ENCODE measurements around the gene FMO3.

The FMO3 gene

DNA sequence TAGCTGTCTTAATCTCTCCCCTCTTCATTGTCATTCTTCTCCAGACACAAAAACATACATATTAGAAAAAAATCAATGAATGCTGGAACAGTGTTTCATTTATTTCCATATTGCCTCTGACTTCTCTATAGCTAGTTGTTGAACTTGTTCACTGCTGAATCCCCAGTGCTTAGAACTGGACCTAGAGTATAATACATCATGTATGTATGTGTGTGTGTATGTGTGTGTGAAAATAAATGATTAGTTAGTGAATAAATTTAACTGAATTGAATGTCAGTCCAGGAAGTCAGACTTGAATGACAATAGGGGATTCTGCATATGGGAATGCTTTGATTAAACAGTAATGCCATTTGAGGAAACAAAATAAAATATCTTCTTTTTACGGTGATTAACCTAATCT lies 36.4 kb downstream of the FMO3 start:
- no peak for DNase-seq (ENCODE audit: low spot score in 2 of 2)
- Histone ChIP-seq H3K9me3 (peaks cover 3% of the 10 kb centered on the region; the same call in 1 of the 2 replicates), H3K27me3 (ENCODE audit: low read depth) (no peaks in the 10 kb centered on the region), H3K4me3 (no peak overlapping the region), H3K36me3 (replicated peaks) (no peaks in the 10 kb centered on the region), H3K4me1 (no peaks in the 10 kb centered on the region)
- in situ Hi-C loops (cut with MboI; ENCODE audit: low sequenced_read_pairs) = no loop called here

- Histone ChIP-seq H3K36me3 (replicated peaks) (no peaks in the 10 kb centered on the region), H3K4me3 (no peak overlapping the region), H3K27me3 (ENCODE audit: low read depth) (no peaks in the 10 kb centered on the region), H3K9me3 (peaks cover 3% of the 10 kb centered on the region; the same call in 1 of the 2 replicates), H3K4me1 (no peaks in the 10 kb centered on the region)
- in situ Hi-C loops (cut with MboI; ENCODE audit: low sequenced_read_pairs) = no loop called here
- DNase-seq (ENCODE audit: low spot score in 2 of 2) = peak in 1 of 2 experiments; percentile 26
Observed at GRCh38 chr1:171127501-171127900, 36.8 kb downstream of the FMO3 start.

DNA sequence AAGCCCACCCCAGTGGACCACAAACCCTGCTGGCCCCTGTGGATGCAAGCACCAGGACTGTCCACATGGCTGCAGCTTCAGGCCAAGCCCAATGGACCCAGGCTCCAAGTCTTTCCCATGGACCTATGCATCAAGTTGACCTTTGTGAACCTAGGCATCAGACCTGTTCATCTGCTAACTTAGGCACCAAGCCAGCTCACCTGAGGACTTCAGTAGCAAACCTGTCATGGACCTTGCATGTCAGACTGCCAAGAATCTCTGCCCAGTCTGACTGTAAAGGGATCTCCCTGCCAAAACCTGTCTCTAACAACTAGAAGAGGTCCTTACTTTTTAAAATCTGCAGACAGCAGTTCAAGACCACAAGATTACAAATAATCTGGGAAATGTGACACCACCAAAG lies 37.8 kb downstream of the FMO3 start:
- in situ Hi-C loops (cut with MboI; ENCODE audit: low sequenced_read_pairs) = no loop called here
- H3K36me3 ChIP-seq (replicated peaks) = no peaks in the 10 kb centered on the region
- H3K27me3 ChIP-seq (ENCODE audit: low read depth) = no peaks in the 10 kb centered on the region
- H3K4me3 ChIP-seq = no peak overlapping the region
- H3K9me3 ChIP-seq = peaks cover 3% of the 10 kb centered on the region; the same call in 1 of the 2 replicates
- no peaks in the 10 kb centered on the region for H3K4me1 ChIP-seq
- no peak for DNase-seq (ENCODE audit: low spot score in 2 of 2)

DNA sequence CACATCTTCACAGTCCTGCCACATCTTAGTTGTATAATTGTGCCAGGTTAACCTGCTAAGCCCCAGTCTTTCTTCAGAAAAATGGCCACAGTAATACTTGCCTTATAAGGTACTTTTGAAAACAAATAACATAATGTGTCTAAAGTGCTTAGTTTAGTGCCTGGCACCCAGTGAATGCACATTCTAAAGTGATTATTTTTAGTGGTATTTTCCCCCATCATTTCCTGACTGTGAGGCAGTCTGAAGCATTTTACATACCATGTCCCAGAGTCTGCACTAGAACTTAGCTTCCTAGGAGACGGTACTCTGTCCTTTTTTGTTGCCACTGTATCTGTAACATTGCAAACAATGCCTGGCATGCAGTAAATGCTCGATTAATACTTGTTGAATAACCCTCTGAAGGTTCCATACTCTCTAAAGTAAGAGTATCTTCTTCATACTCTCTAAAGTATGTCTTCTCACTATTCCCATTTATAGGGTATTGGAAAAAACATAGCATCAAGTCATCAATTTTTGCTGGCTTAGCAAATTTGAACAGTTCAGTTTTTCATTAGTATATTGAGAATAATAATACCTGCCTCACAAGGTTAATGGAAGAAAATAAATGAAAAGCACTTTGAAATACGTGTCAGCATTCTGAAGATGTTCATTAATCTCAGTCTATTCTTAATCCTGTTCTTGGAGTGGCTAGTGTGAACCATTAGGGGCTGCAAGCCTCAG lies 43.7 kb downstream of the FMO3 start:
- Histone ChIP-seq H3K4me3 (no peak overlapping the region), H3K4me1 (no peaks in the 10 kb centered on the region), H3K9me3 (no peaks in the 10 kb centered on the region), H3K36me3 (replicated peaks) (no peaks in the 10 kb centered on the region), H3K27me3 (ENCODE audit: low read depth) (no peaks in the 10 kb centered on the region)
- in situ Hi-C loops (cut with MboI; ENCODE audit: low sequenced_read_pairs) = no loop called here
- DNase-seq (ENCODE audit: low spot score in 2 of 2) = no peak

GRCh38 chr1:171137580-171137979 lies 46.9 kb downstream of the FMO3 start:
- no peaks in the 10 kb centered on the region for H3K36me3 ChIP-seq (replicated peaks)
- in situ Hi-C loops (cut with MboI; ENCODE audit: low sequenced_read_pairs) = no loop called here
- no peaks in the 10 kb centered on the region for H3K4me1 ChIP-seq
- no peak overlapping the region for H3K4me3 ChIP-seq
- no peaks in the 10 kb centered on the region for H3K27me3 ChIP-seq (ENCODE audit: low read depth)
- no peaks in the 10 kb centered on the region for H3K9me3 ChIP-seq
- DNase-seq (ENCODE audit: low spot score in 2 of 2) = no peak

GRCh38 chr1:171138980-171139379 lies 48.3 kb downstream of the FMO3 start:
- Histone ChIP-seq H3K27me3 (ENCODE audit: low read depth) (no peaks in the 10 kb centered on the region), H3K4me3 (no peak overlapping the region), H3K4me1 (no peaks in the 10 kb centered on the region), H3K36me3 (replicated peaks) (no peaks in the 10 kb centered on the region), H3K9me3 (no peaks in the 10 kb centered on the region)
- in situ Hi-C loops (cut with MboI; ENCODE audit: low sequenced_read_pairs) = no loop called here
- no peak for DNase-seq (ENCODE audit: low spot score in 2 of 2)

GRCh38 chr1:171139890-171140289 lies 49.2 kb downstream of the FMO3 start:
- Histone ChIP-seq H3K9me3 (no peaks in the 10 kb centered on the region), H3K4me1 (no peaks in the 10 kb centered on the region), H3K36me3 (replicated peaks) (no peaks in the 10 kb centered on the region), H3K4me3 (no peak overlapping the region), H3K27me3 (ENCODE audit: low read depth) (no peaks in the 10 kb centered on the region)
- DNase-seq (ENCODE audit: low spot score in 2 of 2) = no peak
- in situ Hi-C loops (cut with MboI; ENCODE audit: low sequenced_read_pairs) = no loop called here

GRCh38 chr1:171140401-171140800 lies 49.7 kb downstream of the FMO3 start:
- no peak for DNase-seq (ENCODE audit: low spot score in 2 of 2)
- in situ Hi-C loops (cut with MboI; ENCODE audit: low sequenced_read_pairs) = no loop called here
- Histone ChIP-seq H3K27me3 (ENCODE audit: low read depth) (no peaks in the 10 kb centered on the region), H3K4me1 (no peaks in the 10 kb centered on the region), H3K9me3 (no peaks in the 10 kb centered on the region), H3K36me3 (replicated peaks) (no peaks in the 10 kb centered on the region), H3K4me3 (no peak overlapping the region)

DNA sequence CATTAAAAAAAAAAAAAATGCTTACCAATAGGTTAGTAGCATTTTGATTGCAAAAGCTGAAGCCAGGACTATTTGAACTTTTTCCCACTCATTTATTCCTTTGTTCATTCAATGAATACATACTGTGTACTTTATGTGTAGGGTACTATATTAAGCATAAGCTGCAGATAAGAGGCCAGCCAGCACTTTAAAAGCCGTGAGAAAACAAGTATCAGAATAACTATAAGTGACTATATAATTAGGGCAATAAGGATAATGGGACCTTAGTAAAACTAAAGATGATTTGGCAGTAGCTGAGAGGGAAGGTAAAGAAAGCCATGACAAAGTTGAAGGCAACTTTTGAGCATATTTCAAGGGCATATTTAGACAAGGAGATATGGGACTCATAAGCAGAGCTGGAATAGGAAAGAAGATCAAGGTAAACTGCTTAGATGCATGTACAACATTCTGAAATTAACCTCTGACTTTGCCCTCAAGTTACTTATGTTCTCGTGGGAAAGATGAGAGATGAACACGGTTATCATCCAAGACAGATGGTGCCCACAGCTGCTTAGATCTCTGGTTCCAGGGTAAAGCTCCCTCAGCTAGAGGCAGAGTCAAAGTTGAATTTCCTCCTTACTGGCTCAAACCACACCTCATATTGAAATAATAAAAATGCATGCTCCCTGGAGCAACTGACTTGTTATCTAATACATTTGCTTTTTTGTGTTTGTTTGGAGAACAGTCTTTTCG lies 50.4 kb downstream of the FMO3 start:
- no peak overlapping the region for H3K4me3 ChIP-seq
- no peak for DNase-seq (ENCODE audit: low spot score in 2 of 2)
- H3K36me3 ChIP-seq (replicated peaks) = no peaks in the 10 kb centered on the region
- in situ Hi-C loops (cut with MboI; ENCODE audit: low sequenced_read_pairs) = no loop called here
- H3K4me1 ChIP-seq = no peaks in the 10 kb centered on the region
- no peaks in the 10 kb centered on the region for H3K27me3 ChIP-seq (ENCODE audit: low read depth)
- H3K9me3 ChIP-seq = no peaks in the 10 kb centered on the region

DNA sequence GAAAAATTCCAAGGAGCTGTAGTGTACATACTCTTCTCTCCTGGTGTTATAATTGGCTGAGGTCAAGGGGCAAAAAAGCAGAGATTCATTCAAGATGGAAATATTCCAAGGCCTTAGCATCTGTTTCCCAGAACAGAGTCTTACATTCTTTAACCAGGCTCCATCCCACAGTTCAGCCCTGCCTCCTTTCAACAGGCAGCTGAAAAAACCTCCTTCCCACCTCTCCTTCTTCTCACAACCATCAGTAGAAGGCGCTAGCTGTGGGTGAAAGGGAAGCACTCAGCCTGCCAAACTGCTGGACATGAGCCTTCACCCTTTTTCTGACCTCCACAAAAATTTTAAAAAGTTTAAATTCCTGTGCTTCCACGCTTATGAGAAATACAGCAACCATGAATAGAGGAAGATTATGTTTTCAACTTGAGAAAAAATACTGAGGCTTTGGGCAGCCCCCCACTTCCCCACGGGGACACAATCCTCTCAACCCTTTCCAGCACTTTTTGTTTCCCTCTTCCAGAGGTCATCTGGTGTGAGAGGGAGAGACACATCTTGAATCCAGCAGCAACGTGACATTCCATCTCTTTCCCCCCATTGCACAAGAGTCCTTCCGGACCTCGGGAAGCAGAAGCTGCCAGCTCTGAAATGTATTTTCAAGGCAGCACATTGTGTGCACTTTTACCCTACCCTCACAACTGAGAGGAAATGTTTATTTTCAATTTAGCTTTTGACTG lies 51.1 kb downstream of the FMO3 start:
- Histone ChIP-seq H3K9me3 (no peaks in the 10 kb centered on the region), H3K4me1 (no peaks in the 10 kb centered on the region), H3K27me3 (ENCODE audit: low read depth) (no peaks in the 10 kb centered on the region; the same call in 1 of the 2 replicates), H3K36me3 (replicated peaks) (no peaks in the 10 kb centered on the region), H3K4me3 (no peak overlapping the region)
- in situ Hi-C loops (cut with MboI; ENCODE audit: low sequenced_read_pairs) = no loop called here
- DNase-seq (ENCODE audit: low spot score in 2 of 2) = no peak

GRCh38 chr1:171142416-171143385 lies 52.0 kb downstream of the FMO3 start:
- no peaks in the 10 kb centered on the region; the same call in 1 of the 2 replicates for H3K27me3 ChIP-seq (ENCODE audit: low read depth)
- in situ Hi-C loops (cut with MboI; ENCODE audit: low sequenced_read_pairs) = no loop called here
- no peaks in the 10 kb centered on the region for H3K9me3 ChIP-seq
- H3K36me3 ChIP-seq (replicated peaks) = no peaks in the 10 kb centered on the region
- DNase-seq (ENCODE audit: low spot score in 2 of 2) = no peak
- H3K4me3 ChIP-seq = no peak overlapping the region
- no peaks in the 10 kb centered on the region for H3K4me1 ChIP-seq

- in situ Hi-C loops (cut with MboI; ENCODE audit: low sequenced_read_pairs) = no loop called here
- H3K4me3 ChIP-seq = no peak overlapping the region
- DNase-seq (ENCODE audit: low spot score in 2 of 2) = no peak
- H3K36me3 ChIP-seq (replicated peaks) = no peaks in the 10 kb centered on the region
- no peaks in the 10 kb centered on the region; the same call in 1 of the 2 replicates for H3K27me3 ChIP-seq (ENCODE audit: low read depth)
- no peaks in the 10 kb centered on the region for H3K4me1 ChIP-seq
- no peaks in the 10 kb centered on the region for H3K9me3 ChIP-seq
Observed at GRCh38 chr1:171150156-171150555, 59.5 kb downstream of the FMO3 start.

- H3K4me1 ChIP-seq = no peaks in the 10 kb centered on the region
- no peak for DNase-seq (ENCODE audit: low spot score in 2 of 2)
- in situ Hi-C loops (cut with MboI; ENCODE audit: low sequenced_read_pairs) = no loop called here
- no peaks in the 10 kb centered on the region for H3K36me3 ChIP-seq (replicated peaks)
- no peaks in the 10 kb centered on the region for H3K9me3 ChIP-seq
- H3K4me3 ChIP-seq = no peak overlapping the region
- H3K27me3 ChIP-seq (ENCODE audit: low read depth) = 0 out of 2 replicates have a peak, but pooled peaks cover 2% of the 10 kb centered on the region
Observed at GRCh38 chr1:171152549-171152948, 61.8 kb downstream of the FMO3 start.
